ENCODE measurements around the gene RPL36. TPM values are rescaled to one million over a fixed set of nuclear protein-coding genes. Genes with fewer than 3 reads are reported as not detected.
A peak's percentile ranks its signal among the peaks of the same experiment; 100 is the strongest.

RPL36 gene
- total and polyA plus RNA-seq, 9 of the 15 experiments (the other 6 are each of a cell fraction or from before 2014, with no cell fraction given): 350 to 3,412 (median 1,507) TPM

DNA sequence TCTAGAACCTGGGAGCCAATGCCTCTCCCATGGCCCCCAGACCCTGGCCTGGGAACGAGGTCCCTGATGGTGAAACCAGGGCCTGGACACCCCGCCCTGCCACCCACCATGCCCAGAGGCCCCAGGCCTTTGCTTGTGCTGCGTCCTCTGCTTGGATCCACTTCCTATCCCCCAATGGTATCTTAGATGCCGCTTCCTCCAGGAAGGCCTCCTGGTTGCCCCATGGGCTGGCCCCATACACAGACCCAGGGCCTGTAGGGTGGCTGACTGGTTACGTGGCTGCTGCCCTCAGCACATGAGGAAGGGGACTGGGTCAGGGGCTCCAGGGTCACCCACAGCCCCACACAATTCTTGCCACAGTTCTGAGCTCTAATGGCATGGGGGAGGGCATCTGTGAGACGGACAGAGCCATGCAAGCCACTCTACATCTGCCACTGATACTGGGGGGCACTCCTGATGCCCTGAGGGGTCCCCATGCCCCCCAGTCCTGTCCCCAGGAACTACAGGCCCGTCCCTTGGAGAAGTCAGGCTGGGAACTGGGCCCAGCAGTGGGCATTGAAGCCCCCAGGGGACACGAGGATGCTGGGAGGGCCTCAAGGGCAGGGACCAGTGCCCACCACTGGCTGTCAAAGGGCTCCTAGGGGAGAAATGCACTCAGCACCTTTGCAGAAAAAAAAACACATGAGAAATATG lies 5.0 kb downstream of the RPL36 start:
- Histone ChIP-seq H3K27me3 (ENCODE audit: control insufficient read depth in 2 of 2, insufficient read depth in 2 of 2, low read length in 2 of 2) (no peaks in the 10 kb centered on the region), H3K9me3 (replicated peaks; ENCODE audit: control insufficient read depth, insufficient read depth, low read depth, low read length) (no peaks in the 10 kb centered on the region), H3K4me1 (replicated peaks in 1 of 2; ENCODE audit: control insufficient read depth in 2 of 2, insufficient read depth in 2 of 2, low read length in 2 of 2) (peaks cover 14 to 80% of the 10 kb centered on the region in 2 experiments), H4K20me1 (replicated peaks; ENCODE audit: control insufficient read depth, insufficient read depth, low read length) (peaks cover 66% of the 10 kb centered on the region), H3K9me1 (ENCODE audit: control insufficient read depth, insufficient read depth, low read length) (peaks cover 17% of the 10 kb centered on the region), H3K36me3 (ENCODE audit: control insufficient read depth, insufficient read depth, low read length) (peaks cover 97% of the 10 kb centered on the region), H3K27ac (ENCODE audit: extremely low read depth, low read depth, low read length) (no peak overlapping the region), H3K79me2 (ENCODE audit: control insufficient read depth, insufficient read depth, low read length) (peaks cover 69% of the 10 kb centered on the region), H2AFZ (ENCODE audit: low read depth, low read length) (no peak overlapping the region), H3K4me3 (no peak overlapping the region), H3K9ac (ENCODE audit: insufficient read depth in 1 of 2, low read depth in 2 of 2, low read length in 2 of 2) (no peak overlapping the region), H3K4me2 (ENCODE audit: insufficient read depth, low read length) (no peak overlapping the region)
- 99% methylated on average over 7 of the region's 8 CpGs for WGBS (ENCODE audit: insufficient coverage, low coverage, missing lambda C conversion rate)
- POLR2A ChIA-PET: interaction anchor here (0.6 to 2.4 kb wide), 5 partner anchors 9 to 1472 kb away, joined by 3 to 9 read pairs (median 6); partner anchors contain the start of genes CATSPERD and LONP1
- no peak for FAIRE-seq
- no peak for DNase-seq (ENCODE audit: extremely low read depth in 1 of 4, low spot score in 3 of 4)
- intact Hi-C loops (cut with micrococcal nuclease): no loop called here
- CTCF ChIA-PET (ENCODE audit: low intra/inter-chr PET ratio): no interaction called here
- in situ Hi-C loops (cut with MboI): no loop called here
- no peak for ATAC-seq
- no TSS peak for BruUV-seq (replicated peaks)
- no peak for TF ChIP-seq GATAD2A (IDR thresholded peaks at IDR 0.05)
- TF ChIP-seq, protein P1, sequence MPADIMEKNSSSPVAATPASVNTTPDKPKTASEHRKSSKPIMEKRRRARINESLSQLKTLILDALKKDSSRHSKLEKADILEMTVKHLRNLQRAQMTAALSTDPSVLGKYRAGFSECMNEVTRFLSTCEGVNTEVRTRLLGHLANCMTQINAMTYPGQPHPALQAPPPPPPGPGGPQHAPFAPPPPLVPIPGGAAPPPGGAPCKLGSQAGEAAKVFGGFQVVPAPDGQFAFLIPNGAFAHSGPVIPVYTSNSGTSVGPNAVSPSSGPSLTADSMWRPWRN (IDR thresholded peaks at IDR 0.05; ENCODE audit: low read depth): no peak
- TF ChIP-seq NR4A1 (CRISPR knock-in tag; IDR thresholded peaks at IDR 0.05): no peak
- no peak for TF ChIP-seq NR4A1 (tag; IDR thresholded peaks at IDR 0.05)
- peak; percentile 98 for TF ChIP-seq ZFP36 (IDR thresholded peaks at IDR 0.05; ENCODE audit: low read depth, low read length, partially characterized antibody)
- TF ChIP-seq RBM39 (optimal IDR thresholded peaks at IDR 0.05; ENCODE audit: low read depth, low read length): peak; percentile 44
- TF ChIP-seq, protein P2, sequence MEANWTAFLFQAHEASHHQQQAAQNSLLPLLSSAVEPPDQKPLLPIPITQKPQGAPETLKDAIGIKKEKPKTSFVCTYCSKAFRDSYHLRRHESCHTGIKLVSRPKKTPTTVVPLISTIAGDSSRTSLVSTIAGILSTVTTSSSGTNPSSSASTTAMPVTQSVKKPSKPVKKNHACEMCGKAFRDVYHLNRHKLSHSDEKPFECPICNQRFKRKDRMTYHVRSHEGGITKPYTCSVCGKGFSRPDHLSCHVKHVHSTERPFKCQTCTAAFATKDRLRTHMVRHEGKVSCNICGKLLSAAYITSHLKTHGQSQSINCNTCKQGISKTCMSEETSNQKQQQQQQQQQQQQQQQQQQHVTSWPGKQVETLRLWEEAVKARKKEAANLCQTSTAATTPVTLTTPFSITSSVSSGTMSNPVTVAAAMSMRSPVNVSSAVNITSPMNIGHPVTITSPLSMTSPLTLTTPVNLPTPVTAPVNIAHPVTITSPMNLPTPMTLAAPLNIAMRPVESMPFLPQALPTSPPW (CRISPR knock-in tag; IDR thresholded peaks at IDR 0.05): no peak
- no peak for TF ChIP-seq MEF2A (IDR thresholded peaks at IDR 0.05; ENCODE audit: control insufficient read depth, low read depth, low read length)
- no peak for TF ChIP-seq SIN3B (IDR thresholded peaks at IDR 0.05; ENCODE audit: low read depth)
- TF ChIP-seq, protein P3, sequence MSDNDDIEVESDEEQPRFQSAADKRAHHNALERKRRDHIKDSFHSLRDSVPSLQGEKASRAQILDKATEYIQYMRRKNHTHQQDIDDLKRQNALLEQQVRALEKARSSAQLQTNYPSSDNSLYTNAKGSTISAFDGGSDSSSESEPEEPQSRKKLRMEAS (CRISPR knock-in tag; IDR thresholded peaks at IDR 0.05): no peak
- no peak for TF ChIP-seq ZNF780A (CRISPR knock-in tag; IDR thresholded peaks at IDR 0.05)
- no peak for TF ChIP-seq ATF7 (IDR thresholded peaks at IDR 0.05)
- TF ChIP-seq, protein P4, sequence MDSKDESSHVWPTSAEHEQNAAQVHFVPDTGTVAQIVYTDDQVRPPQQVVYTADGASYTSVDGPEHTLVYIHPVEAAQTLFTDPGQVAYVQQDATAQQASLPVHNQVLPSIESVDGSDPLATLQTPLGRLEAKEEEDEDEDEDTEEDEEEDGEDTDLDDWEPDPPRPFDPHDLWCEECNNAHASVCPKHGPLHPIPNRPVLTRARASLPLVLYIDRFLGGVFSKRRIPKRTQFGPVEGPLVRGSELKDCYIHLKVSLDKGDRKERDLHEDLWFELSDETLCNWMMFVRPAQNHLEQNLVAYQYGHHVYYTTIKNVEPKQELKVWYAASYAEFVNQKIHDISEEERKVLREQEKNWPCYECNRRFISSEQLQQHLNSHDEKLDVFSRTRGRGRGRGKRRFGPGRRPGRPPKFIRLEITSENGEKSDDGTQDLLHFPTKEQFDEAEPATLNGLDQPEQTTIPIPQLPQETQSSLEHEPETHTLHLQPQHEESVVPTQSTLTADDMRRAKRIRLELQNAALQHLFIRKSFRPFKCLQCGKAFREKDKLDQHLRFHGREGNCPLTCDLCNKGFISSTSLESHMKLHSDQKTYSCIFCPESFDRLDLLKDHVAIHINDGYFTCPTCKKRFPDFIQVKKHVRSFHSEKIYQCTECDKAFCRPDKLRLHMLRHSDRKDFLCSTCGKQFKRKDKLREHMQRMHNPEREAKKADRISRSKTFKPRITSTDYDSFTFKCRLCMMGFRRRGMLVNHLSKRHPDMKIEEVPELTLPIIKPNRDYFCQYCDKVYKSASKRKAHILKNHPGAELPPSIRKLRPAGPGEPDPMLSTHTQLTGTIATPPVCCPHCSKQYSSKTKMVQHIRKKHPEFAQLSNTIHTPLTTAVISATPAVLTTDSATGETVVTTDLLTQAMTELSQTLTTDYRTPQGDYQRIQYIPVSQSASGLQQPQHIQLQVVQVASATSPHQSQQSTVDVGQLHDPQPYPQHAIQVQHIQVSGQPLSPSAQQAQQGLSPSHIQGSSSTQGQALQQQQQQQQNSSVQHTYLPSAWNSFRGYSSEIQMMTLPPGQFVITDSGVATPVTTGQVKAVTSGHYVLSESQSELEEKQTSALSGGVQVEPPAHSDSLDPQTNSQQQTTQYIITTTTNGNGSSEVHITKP (IDR thresholded peaks at IDR 0.05; ENCODE audit: partially characterized antibody): no peak
- no peak for TF ChIP-seq SRSF1 (IDR thresholded peaks at IDR 0.05; ENCODE audit: low read depth, low read length)
- no peak for TF ChIP-seq CREM (IDR thresholded peaks at IDR 0.05; ENCODE audit: low read depth)
- no peak for TF ChIP-seq TEAD2 (tag; IDR thresholded peaks at IDR 0.05)
- TF ChIP-seq FIP1L1 (IDR thresholded peaks at IDR 0.05; ENCODE audit: low read depth, low read length, poor library complexity, severe bottlenecking): peak; percentile 15

Data from K562 (cell line).